Lung (tissue), 12 donors: ENCODE measurements around the gene MS4A4A. TPM values are rescaled to one million over a fixed set of nuclear protein-coding genes. Genes with fewer than 3 reads are reported as not detected.
"Not testable (repeated sequence)": the region's sequence is repeated elsewhere in the genome, so short reads cannot be mapped to it uniquely, and the experiment has no call there.

ENCODE experiments used
- ATAC-seq: fragments of 200-7000 bp; cut with Tn5 transposase; one replicate; pipeline ENCODE4 v1.9.1; 2020; ENCODE audit warnings: moderate number of reproducible peaks; ENCODE audit not compliant: insufficient read depth, low FRiP score
- DNase-seq, 3 donors: peaks; one replicate each; pipeline ENCODE4 v3.0.0-alpha.2; 2013 to 2017
- H3K27ac ChIP-seq, 2 donors: one replicate each; pipeline ENCODE4 v1.5.1; 2013; ENCODE audit warnings: mild to moderate bottlenecking in 2 of 2, moderate library complexity in 2 of 2, control low read depth in 1 of 2, inconsistent platforms in 1 of 2, low read depth in 1 of 2, low read length in 1 of 2
- H3K27me3 ChIP-seq, 3 donors: one replicate each; pipeline ENCODE4 v1.5.1; 2013; ENCODE audit warnings: low read length in 2 of 3; ENCODE audit not compliant: control insufficient read depth in 3 of 3, insufficient read depth in 3 of 3
- H3K36me3 ChIP-seq, 4 donors: one replicate each; pipeline ENCODE4 v1.5.1; 2013; ENCODE audit warnings: low read length in 4 of 4, mild to moderate bottlenecking in 1 of 4, moderate library complexity in 1 of 4; ENCODE audit not compliant: control insufficient read depth in 4 of 4, insufficient read depth in 4 of 4
- H3K4me1 ChIP-seq, 5 donors: one replicate each; pipeline ENCODE4 v1.5.1; 2013; ENCODE audit warnings: low read length in 5 of 5, mild to moderate bottlenecking in 2 of 5, moderate library complexity in 1 of 5; ENCODE audit not compliant: control insufficient read depth in 5 of 5, insufficient read depth in 5 of 5
- H3K4me3 ChIP-seq: one replicate; pipeline ENCODE4 v1.5.1; 2013; ENCODE audit warnings: mild to moderate bottlenecking, control low read depth, moderate library complexity
- H3K9ac ChIP-seq, 2 donors: one replicate each; pipeline ENCODE4 v1.5.1; 2013; ENCODE audit warnings: low read length in 2 of 2, control low read depth in 1 of 2; ENCODE audit not compliant: insufficient read depth in 1 of 2
- H3K9me3 ChIP-seq, 4 donors: one replicate each; pipeline ENCODE4 v1.5.1; 2013; ENCODE audit warnings: low read length in 3 of 4, mild to moderate bottlenecking in 1 of 4, moderate library complexity in 1 of 4; ENCODE audit not compliant: control insufficient read depth in 4 of 4, insufficient read depth in 3 of 4
- CTCF ChIP-seq: IDR thresholded peaks from 2 replicates; pipeline ENCODE4 v1.5.1; 2012; ENCODE audit warnings: mild to moderate bottlenecking; ENCODE audit errors: control extremely low read depth, extremely low read depth
- WGBS, 2 donors: extraction: QIAGEN DNeasy Blood & Tissue Kit; methylation state at CpG; one replicate each; pipeline ENCODE4 v1.1.7; 2013; 5-methylcytosine and 5-hydroxymethylcytosine counted together
- polyA plus RNA-seq, 2 donors: library from polyadenylated mRNA; stranded (reverse); fragments of 200-250 nt; gene quantifications; one replicate each; pipeline ENCODE4 v1.2.1, GENCODE V29; 2013
- total RNA-seq, 2 donors: library from RNA; depleted of rRNA in 1 of 2; stranded (reverse); fragments of >200 nt in 1 of 2; gene quantifications; one replicate each; pipeline ENCODE4 v1.2.1, GENCODE V29; 2014 to 2021
- donor health status: control.
- donor health status: control.
- donor health status: Bipolar disorder and iron deficiency.
- donor health status: healthy.
- donor health status: DM: yes; HTN: yes; CAD: no.

MS4A4A gene
- total and polyA plus RNA-seq, 4 donors, result 11.1 to 155 (median 32.8) TPM

DNA sequence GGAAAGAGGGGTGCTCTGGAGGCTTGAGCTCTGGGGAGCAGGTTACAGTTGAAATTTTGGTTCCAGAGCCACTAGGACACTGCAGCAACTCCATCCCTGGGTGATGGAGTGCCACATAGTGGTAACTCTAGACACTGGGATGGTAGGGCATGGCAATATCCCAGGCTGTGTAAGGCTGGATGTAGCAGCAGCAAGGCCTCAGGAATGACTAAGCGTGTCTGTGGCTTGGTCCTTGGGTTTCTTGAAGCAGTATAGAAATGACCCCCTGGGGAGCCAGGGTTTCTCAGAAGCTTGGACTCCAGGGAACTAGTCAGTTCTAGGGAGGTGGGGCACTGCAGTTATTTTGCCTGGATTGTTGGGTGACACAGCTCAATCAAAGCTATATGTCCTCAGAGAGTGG, 8.1 kb downstream of the MS4A4A start:
- Histone ChIP-seq H3K27me3 (no peaks in the 10 kb centered on the region), H3K36me3 (no peaks in the 10 kb centered on the region), H3K27ac (no peak overlapping the region), H3K4me1 (no peaks in the 10 kb centered on the region), H3K9me3 (peaks cover 0 to 14% (median 4%) of the 10 kb centered on the region in 4 donors), H3K9ac (no peak overlapping the region), H3K4me3 (no peak overlapping the region)
- no peak for ATAC-seq
- 92 to 98% methylated on average over 1 of the region's 1 CpG for WGBS, 2 donors
- TF ChIP-seq CTCF, result no peak
- DNase-seq, result no peak

GRCh38 chr11:60292145-60292544, 11.7 kb downstream of the MS4A4A start:
- Histone ChIP-seq H3K4me1 (no peaks in the 10 kb centered on the region), H3K9ac (no peak overlapping the region), H3K9me3 (peaks cover 0 to 14% (median 4%) of the 10 kb centered on the region in 4 donors), H3K27me3 (no peaks in the 10 kb centered on the region), H3K4me3 (no peak overlapping the region), H3K36me3 (no peaks in the 10 kb centered on the region), H3K27ac (no peak overlapping the region)
- DNase-seq (no peak), ATAC-seq (no peak)
- WGBS, 2 donors, result 41 to 77% methylated on average over 2 of the region's 2 CpGs
- no peak for TF ChIP-seq CTCF

GRCh38 chr11:60301178-60301577, 20.7 kb downstream of the MS4A4A start:
- no peak for ATAC-seq
- no peaks in the 10 kb centered on the region for H3K9me3 ChIP-seq
- no peak overlapping the region for H3K9ac ChIP-seq
- no peak overlapping the region for H3K4me3 ChIP-seq
- no peak for DNase-seq
- H3K27ac ChIP-seq, result no peak overlapping the region
- no peaks in the 10 kb centered on the region for H3K4me1 ChIP-seq
- 80 to 91% methylated on average over 3 of the region's 3 CpGs for WGBS, 2 donors
- H3K36me3 ChIP-seq, result no peaks in the 10 kb centered on the region
- H3K27me3 ChIP-seq, result no peaks in the 10 kb centered on the region
- no peak for TF ChIP-seq CTCF

DNA sequence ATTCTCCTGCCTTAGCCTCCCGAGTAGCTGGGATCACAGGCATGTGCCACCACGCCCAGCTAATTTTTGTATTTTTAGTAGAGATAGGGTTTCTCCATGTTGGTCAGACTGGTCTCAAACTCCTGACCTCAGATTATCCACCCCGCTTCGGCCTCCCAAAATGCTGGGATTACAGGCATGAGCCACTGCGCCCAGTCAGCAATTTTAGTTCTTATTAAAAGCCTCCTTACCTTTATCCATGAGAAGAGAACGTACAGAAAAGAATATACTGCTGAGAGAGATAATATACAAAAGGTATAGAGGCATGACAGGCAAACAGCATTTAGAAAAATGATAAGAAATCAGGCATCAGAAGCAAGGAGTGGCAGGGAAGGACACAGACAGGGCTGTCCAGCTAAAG, 21.4 kb downstream of the MS4A4A start:
- not testable (repeated sequence) for H3K4me1 ChIP-seq, H3K9me3 ChIP-seq, H3K27me3 ChIP-seq, H3K9ac ChIP-seq, H3K27ac ChIP-seq, H3K36me3 ChIP-seq, H3K4me3 ChIP-seq, DNase-seq, ATAC-seq
- WGBS, 2 donors, result 91 to 95% methylated on average over 6 of the region's 6 CpGs
